ENCODE data around the gene NAALADL2. TPM values are rescaled to one million over a fixed set of nuclear protein-coding genes. Genes with fewer than 3 reads are reported as not detected.
A peak's percentile ranks its signal among the peaks of the same experiment; 100 is the strongest.

The NAALADL2 gene
- total and polyA plus RNA-seq, 2 of the 4 experiments (the other 2 are of a cell fraction), result 3.8 to 19.2 TPM

- H3K18ac ChIP-seq (ENCODE audit: low read depth, low read length), result peak overlapping the region; percentile 63; the same call in 1 of the 2 replicates
- H4K20me1 ChIP-seq (ENCODE audit: insufficient read depth, low read length), result no peaks in the 10 kb centered on the region
- H2AFZ ChIP-seq (replicated peaks; ENCODE audit: low read length, poor library complexity), result no peak overlapping the region
- POLR2A ChIA-PET (ENCODE audit: unreplicated experiment), result no interaction called here
- H3K27me3 ChIP-seq (ENCODE audit: control insufficient read depth, insufficient read depth, low read length), result no peaks in the 10 kb centered on the region
- H3K56ac ChIP-seq (ENCODE audit: extremely low read depth, insufficient read depth, low read length), result peak overlapping the region; percentile 17; the same call in 1 of the 2 replicates
- peak; percentile 5 for DNase-seq
- no peaks in the 10 kb centered on the region for H3K9me3 ChIP-seq (ENCODE audit: control insufficient read depth, insufficient read depth, low read length)
- no peak overlapping the region for H3K27ac ChIP-seq (ENCODE audit: insufficient read depth, low read length)
- H4K91ac ChIP-seq (ENCODE audit: insufficient read depth, low read depth, low read length), result peak overlapping the region; percentile 20; the same call in 1 of the 2 replicates
- ATAC-seq (ENCODE audit: low read depth), result peak; percentile 7; the same call in 1 of the 2 replicates
- H2AK5ac ChIP-seq (ENCODE audit: low read depth, low read length), result peak overlapping the region; percentile 11; the same call in 1 of the 2 replicates
- no TSS peak for BruUV-seq (replicated peaks)
- H3K4me3 ChIP-seq (ENCODE audit: insufficient read depth, low read depth, low read length), result no peak overlapping the region
- no peaks in the 10 kb centered on the region for H3K36me3 ChIP-seq (ENCODE audit: control insufficient read depth, insufficient read depth, low read length)
- dilution Hi-C loops (cut with HindIII; ENCODE audit: low sequenced_read_pairs, unreplicated experiment), result no loop called here
- H3K4me1 ChIP-seq (ENCODE audit: control insufficient read depth, insufficient read depth, low read length), result peaks cover 19% of the 10 kb centered on the region
- peak overlapping the region; percentile 82 for H2BK120ac ChIP-seq (ENCODE audit: low read depth, low read length)
- WGBS, 2 experiments (ENCODE audit: extremely low coverage in 2 of 2, insufficient read length in 1 of 2), result 40% methylated on average over 1 of the region's 5 CpGs; no CpG with 5 or more reads in 1 of the 2 experiments
- H4K5ac ChIP-seq (ENCODE audit: low read depth, low read length), result peak overlapping the region; percentile 97
- no peak overlapping the region for H3K9ac ChIP-seq (ENCODE audit: low read depth, low read length)
- no peak overlapping the region for H2AK9ac ChIP-seq (replicated peaks; ENCODE audit: low read depth, low read length, poor library complexity)
- peak overlapping the region; percentile 57; the same call in 2 of the 3 replicates for H2BK15ac ChIP-seq (ENCODE audit: low read depth, low read length)
- CTCF ChIA-PET, result no interaction called here
- in situ Hi-C loops (cut with MboI; ENCODE audit: low sequenced_read_pairs), result loop anchor here (10.0 kb wide), 1 partner anchor 514 kb away; no protein-coding TSS in a partner anchor
- H3K4me2 ChIP-seq (ENCODE audit: low read depth, low read length), result peak overlapping the region; percentile 5; the same call in 1 of the 2 replicates
- peak overlapping the region; percentile 44; the same call in 1 of the 2 replicates for H3K4ac ChIP-seq (ENCODE audit: low read depth, low read length)
- peaks cover 5% of the 10 kb centered on the region; the same call in 1 of the 2 replicates for H3K9me1 ChIP-seq (ENCODE audit: insufficient read depth, low read length)
- peak overlapping the region; percentile 30; the same call in 1 of the 2 replicates for H3K14ac ChIP-seq (replicated peaks; ENCODE audit: low read depth, low read length)
- peak overlapping the region; percentile 6 to 74; a peak in 3 of 4 replicates for H4K8ac ChIP-seq (ENCODE audit: low read depth in 2 of 2, low read length in 2 of 2)
- H3K23ac ChIP-seq (ENCODE audit: low read depth, low read length), result peak overlapping the region; percentile 41; the same call in 1 of the 2 replicates
- peak overlapping the region; percentile 76 for H2BK20ac ChIP-seq (ENCODE audit: low read depth, low read length)
- TF ChIP-seq MXI1 (IDR thresholded peaks at IDR 0.05; ENCODE audit: borderline replicate concordance, low read depth, low read length) (no peak), MAZ (IDR thresholded peaks at IDR 0.05; ENCODE audit: borderline replicate concordance, low read depth, low read length) (no peak), SMC3 (IDR thresholded peaks at IDR 0.05; ENCODE audit: low read depth, low read length) (no peak), NFE2L2 (IDR thresholded peaks at IDR 0.05; ENCODE audit: low read depth, low read length) (no peak), ELK1 (IDR thresholded peaks at IDR 0.05; ENCODE audit: borderline replicate concordance, low read depth, low read length) (no peak), CTCF (conservative IDR thresholded peaks at IDR 0.05; ENCODE audit: low read depth, low read length) (no peak), RFX5 (IDR thresholded peaks at IDR 0.05; ENCODE audit: low read depth, low read length) (no peak), MAFK (IDR thresholded peaks at IDR 0.05; ENCODE audit: low read depth, low read length) (no peak), FOS (IDR thresholded peaks at IDR 0.05; ENCODE audit: low read depth, low read length) (no peak), CHD1 (IDR thresholded peaks at IDR 0.05; ENCODE audit: low read depth, low read length) (no peak)
- peak overlapping the region; percentile 40 for H2BK5ac ChIP-seq (ENCODE audit: low read depth, low read length, poor library complexity, severe bottlenecking)
- intact Hi-C loops (cut with micrococcal nuclease), result loop anchor here (5.0 kb wide), 1 partner anchor 831 kb away; no protein-coding TSS in a partner anchor
- peaks cover 0 to 10% of the 10 kb centered on the region in 2 experiments; a peak in 1 of 4 replicates for H3K79me1 ChIP-seq (ENCODE audit: low read depth in 1 of 2, low read length in 2 of 2)
Measured at GRCh38 chr3:174958671-174959328, 99.7 kb downstream of the NAALADL2 start.

Measured in IMR-90 (cell line).